WERI-Rb-1 (cell line): ENCODE measurements around the gene PSD2.

Source experiments
- DNase-seq: peaks from one replicate; pipeline ENCODE4 v3.0.0-alpha.2; 2020
- H3K27ac ChIP-seq: fragments of 250-450 bp; sonication (Bioruptor Pico); 2 replicates; pipeline ENCODE4 v1.5.1; 2020; ENCODE audit warnings: mild to moderate bottlenecking, moderate library complexity
- H3K27me3 ChIP-seq: fragments of 250-450 bp; sonication (Bioruptor Pico); 2 replicates; pipeline ENCODE4 v1.5.1; 2021; ENCODE audit warnings: mild to moderate bottlenecking, low read depth, moderate library complexity; ENCODE audit not compliant: insufficient read depth, severe bottlenecking
- H3K36me3 ChIP-seq: fragments of 250-450 bp; sonication (Bioruptor Pico); 2 replicates; pipeline ENCODE4 v1.5.1; 2020; ENCODE audit warnings: mild to moderate bottlenecking, moderate library complexity
- H3K4me3 ChIP-seq: 2 replicates; pipeline ENCODE4 v1.5.1; 2011; ENCODE audit warnings: low read depth, mild to moderate bottlenecking, control low read depth, low read length
- H3K9me3 ChIP-seq: fragments of 250-450 bp; sonication (Bioruptor Pico); 2 replicates; pipeline ENCODE4 v1.5.1; 2021; ENCODE audit warnings: mild to moderate bottlenecking, moderate library complexity; ENCODE audit not compliant: severe bottlenecking
- CTCF ChIP-seq: IDR thresholded peaks from 2 replicates; pipeline ENCODE4 v1.5.1; 2011; ENCODE audit warnings: low read depth, mild to moderate bottlenecking, control low read depth, inconsistent platforms, low read length

The PSD2 gene

GRCh38 chr5:139875957-139876356 is 80.3 kb downstream of the PSD2 start:
- Histone ChIP-seq H3K27ac (no peak overlapping the region), H3K4me3 (no peak overlapping the region), H3K27me3 (no peaks in the 10 kb centered on the region), H3K36me3 (peaks cover 2% of the 10 kb centered on the region; the same call in 1 of the 2 replicates), H3K9me3 (peaks cover 4% of the 10 kb centered on the region)
- TF ChIP-seq CTCF = no peak
- DNase-seq = no peak

- no peak overlapping the region for H3K4me3 ChIP-seq
- no peaks in the 10 kb centered on the region for H3K27me3 ChIP-seq
- peaks cover 2% of the 10 kb centered on the region; the same call in 1 of the 2 replicates for H3K36me3 ChIP-seq
- TF ChIP-seq CTCF = no peak
- H3K27ac ChIP-seq = no peak overlapping the region
- H3K9me3 ChIP-seq = peaks cover 4% of the 10 kb centered on the region
- DNase-seq = no peak
Measured at GRCh38 chr5:139877129-139877597, 81.6 kb downstream of the PSD2 start.

- Histone ChIP-seq H3K27ac (no peak overlapping the region), H3K36me3 (peaks cover 2% of the 10 kb centered on the region; the same call in 1 of the 2 replicates), H3K4me3 (no peak overlapping the region), H3K27me3 (no peaks in the 10 kb centered on the region), H3K9me3 (peaks cover 4% of the 10 kb centered on the region)
- no peak for DNase-seq
- TF ChIP-seq CTCF = no peak
Measured at GRCh38 chr5:139878093-139878492, 82.5 kb downstream of the PSD2 start.

- peaks cover 2% of the 10 kb centered on the region; the same call in 1 of the 2 replicates for H3K36me3 ChIP-seq
- peaks cover 4% of the 10 kb centered on the region for H3K9me3 ChIP-seq
- H3K27ac ChIP-seq = no peak overlapping the region
- H3K4me3 ChIP-seq = no peak overlapping the region
- H3K27me3 ChIP-seq = no peaks in the 10 kb centered on the region
- no peak for DNase-seq
- TF ChIP-seq CTCF = no peak
Measured at GRCh38 chr5:139880416-139881142, 85.0 kb downstream of the PSD2 start.

GRCh38 chr5:139881143-139881733 is 85.6 kb downstream of the PSD2 start:
- Histone ChIP-seq H3K27me3 (no peaks in the 10 kb centered on the region), H3K4me3 (no peak overlapping the region), H3K36me3 (peaks cover 2% of the 10 kb centered on the region; the same call in 1 of the 2 replicates), H3K27ac (no peak overlapping the region), H3K9me3 (no peaks in the 10 kb centered on the region)
- TF ChIP-seq CTCF = no peak
- no peak for DNase-seq
